Rectal smooth muscle tissue (tissue), 1 donor: ENCODE results near the gene CHRNE.

ENCODE experiments used
- H3K27ac ChIP-seq: one replicate; pipeline ENCODE4 v1.7.0; 2013; ENCODE audit warnings: low read depth, low read length, inconsistent platforms
- H3K27me3 ChIP-seq: one replicate; pipeline ENCODE4 v1.7.0; 2013; ENCODE audit warnings: low read length; ENCODE audit not compliant: control insufficient read depth, insufficient read depth
- H3K36me3 ChIP-seq: one replicate; pipeline ENCODE4 v1.7.0; 2013; ENCODE audit warnings: low read length; ENCODE audit not compliant: control insufficient read depth, insufficient read depth
- H3K4me1 ChIP-seq: one replicate; pipeline ENCODE4 v1.7.0; 2013; ENCODE audit warnings: low read length; ENCODE audit not compliant: control insufficient read depth, insufficient read depth
- H3K4me3 ChIP-seq: one replicate; pipeline ENCODE4 v1.7.0; 2013; ENCODE audit warnings: low read length
- H3K9ac ChIP-seq: one replicate; pipeline ENCODE4 v1.7.0; 2013; ENCODE audit warnings: low read length

Gene CHRNE

GRCh38 chr17:4849011-4849536 lies 53.8 kb downstream of the CHRNE start:
- no peak overlapping the region for H3K9ac ChIP-seq
- no peaks in the 10 kb centered on the region for H3K27me3 ChIP-seq
- no peak overlapping the region for H3K27ac ChIP-seq
- H3K36me3 ChIP-seq, result no peaks in the 10 kb centered on the region
- no peaks in the 10 kb centered on the region for H3K4me1 ChIP-seq
- H3K4me3 ChIP-seq, result no peak overlapping the region
